Hypothalamus (tissue), 51 donors: ENCODE measurements around the gene NR4A1.

ENCODE experiments used
- DNase-seq, 51 donors: peaks; one replicate each; lab custom pipeline; 2025; lab: John Stamatoyannopoulos, UW

NR4A1 gene

DNA sequence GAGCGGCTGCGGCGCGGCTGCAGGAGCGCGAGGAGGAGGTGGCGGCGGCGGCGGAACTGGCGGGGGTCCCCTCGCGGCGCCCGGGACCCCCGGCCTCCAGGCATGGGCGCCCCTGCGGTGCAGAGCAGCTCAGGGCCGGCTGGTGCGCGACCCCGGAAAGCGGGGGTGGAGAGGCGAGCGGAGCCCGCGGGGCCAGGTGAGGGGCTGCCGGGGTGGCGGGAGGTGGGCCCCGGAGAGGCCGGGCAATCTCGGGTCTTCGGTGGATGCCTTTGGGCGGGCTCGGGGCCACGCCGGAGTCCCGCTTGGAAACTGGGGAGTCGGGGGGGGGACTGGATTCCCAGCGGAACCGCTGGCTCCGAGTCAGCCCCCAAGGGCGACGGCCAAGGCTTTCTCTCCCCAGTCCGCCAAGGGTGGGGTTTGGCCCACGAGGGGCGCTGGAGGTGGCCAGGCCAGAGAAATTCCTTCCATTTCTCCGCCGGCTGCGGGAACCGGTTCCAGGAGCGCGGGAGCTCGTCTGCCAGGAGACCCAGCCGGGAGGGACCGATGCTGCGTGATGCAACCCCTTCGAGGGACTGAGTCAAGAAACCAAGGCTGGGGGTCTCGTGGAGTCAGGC lies 13.9 kb upstream of the NR4A1 start:
- DNase-seq, result peak in 16 of 51 donors; percentile 16 to 65 (median 35)

DNA sequence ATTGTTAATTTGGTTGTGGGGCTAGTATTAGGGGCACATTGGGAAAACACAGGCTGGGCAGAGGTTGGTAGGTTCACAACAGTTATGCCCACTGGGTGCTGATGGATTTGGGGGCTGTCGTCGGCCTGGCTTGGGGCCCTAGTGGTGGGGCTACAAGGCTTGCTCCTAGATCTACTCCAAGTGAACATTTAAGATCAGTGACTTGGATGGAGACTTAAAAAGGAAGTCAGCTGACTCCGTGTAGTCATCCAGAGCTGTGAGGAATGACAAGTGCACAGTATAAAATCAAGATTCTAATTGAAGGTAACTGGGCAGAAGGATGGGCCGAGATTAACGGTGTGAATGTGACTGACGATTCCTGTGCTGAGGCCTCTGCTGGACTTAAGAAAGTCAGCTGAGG lies 12.8 kb upstream of the NR4A1 start:
- DNase-seq, result no peak

DNA sequence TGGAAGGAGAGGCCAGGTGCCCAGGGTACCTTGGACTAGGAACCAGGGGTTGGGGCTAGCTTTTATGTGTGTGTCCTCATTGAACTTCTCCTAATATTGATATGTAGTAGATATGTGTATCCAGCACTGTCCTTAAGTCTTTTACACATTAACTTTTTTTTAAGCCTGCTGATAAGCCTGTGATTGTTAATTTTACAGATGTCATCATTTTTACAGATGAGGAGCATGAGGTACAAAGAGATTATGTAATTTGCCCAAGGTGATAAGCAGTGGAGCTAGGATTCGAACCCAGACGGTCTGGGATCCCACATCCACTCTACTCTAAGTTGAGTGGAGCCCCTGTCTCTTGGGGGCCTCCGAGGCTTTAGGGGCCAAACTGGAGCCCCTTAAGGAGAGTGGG lies 10.2 kb upstream of the NR4A1 start:
- no peak for DNase-seq

- peak in 7 of 51 donors; percentile 11 to 41 (median 24) for DNase-seq
These were observed 9.5 kb upstream of the NR4A1 start for GRCh38 chr12:52041695-52042123.

GRCh38 chr12:52042706-52043385 lies 8.4 kb upstream of the NR4A1 start:
- DNase-seq, result no peak

DNA sequence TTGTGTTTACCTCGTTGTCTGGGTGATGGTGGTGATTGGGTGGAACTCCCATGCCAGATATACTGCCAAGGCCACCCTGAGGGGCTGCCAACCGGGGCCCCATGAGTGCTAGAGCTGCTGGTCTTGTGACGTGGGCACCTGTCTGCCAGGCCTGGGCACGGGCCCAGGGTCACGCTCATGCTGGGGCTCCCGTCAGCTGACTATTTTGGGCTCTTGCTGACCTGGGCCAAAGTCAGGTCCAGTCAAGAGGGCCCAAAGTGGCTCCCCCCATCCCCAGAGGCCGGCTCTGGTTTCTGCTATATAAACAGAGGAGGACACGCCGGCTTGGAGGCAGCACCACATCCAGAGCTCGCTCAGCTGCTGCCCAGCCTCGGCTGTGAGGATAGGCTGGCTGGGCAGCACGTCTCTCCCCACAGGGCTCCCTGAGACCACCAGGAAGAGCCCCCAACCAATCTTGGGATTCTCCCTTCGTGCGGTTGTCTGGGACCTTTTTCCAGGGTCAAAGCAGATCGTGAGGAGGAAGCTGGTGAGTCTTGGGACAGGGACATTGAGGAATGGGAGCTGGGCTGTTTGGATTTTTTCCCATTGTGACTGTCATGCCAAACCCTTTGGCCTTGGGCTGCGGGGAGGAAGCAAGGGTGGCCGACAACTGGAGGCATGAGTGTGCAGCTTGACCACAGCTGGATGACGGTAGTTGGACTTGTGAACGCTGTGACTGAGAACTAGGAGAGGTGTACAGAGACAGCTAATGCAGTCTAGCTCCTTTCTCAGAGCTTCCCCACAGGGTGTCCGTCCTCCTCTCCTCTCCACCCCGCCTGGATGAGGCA lies 7.6 kb upstream of the NR4A1 start:
- peak in 7 of 51 donors; percentile 17 to 52 (median 41) for DNase-seq

- DNase-seq, result peak in 35 of 51 donors; percentile 22 to 86 (median 61)
These were observed 6.8 kb upstream of the NR4A1 start for GRCh38 chr12:52044292-52044983.

DNA sequence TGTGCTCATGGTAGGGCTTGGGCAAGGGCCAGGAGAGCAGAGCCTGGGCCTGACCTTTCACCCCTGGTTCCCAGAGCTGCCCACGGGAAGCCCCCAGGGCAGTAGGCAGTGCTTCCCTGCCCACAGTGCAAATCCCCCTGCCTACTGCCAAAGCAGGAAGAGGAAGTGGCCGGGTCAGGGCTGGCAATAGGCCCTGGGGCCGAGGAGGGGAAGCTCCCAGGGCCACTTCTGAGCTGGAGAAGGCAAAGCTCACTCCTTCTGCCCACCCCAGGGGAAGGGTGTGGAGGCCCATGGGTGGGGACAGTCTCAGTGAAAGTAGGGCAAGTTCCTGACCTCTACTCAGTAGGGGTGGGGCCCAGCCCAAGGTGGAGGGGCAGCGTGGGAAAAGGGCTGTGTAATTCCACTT lies 5.4 kb upstream of the NR4A1 start:
- DNase-seq, result peak in 4 of 51 donors; percentile 11 to 47 (median 22)

GRCh38 chr12:52046859-52047258 lies 4.4 kb upstream of the NR4A1 start:
- no peak for DNase-seq

- DNase-seq, result no peak
These were observed 2.0 kb upstream of the NR4A1 start for GRCh38 chr12:52049286-52049685.

DNA sequence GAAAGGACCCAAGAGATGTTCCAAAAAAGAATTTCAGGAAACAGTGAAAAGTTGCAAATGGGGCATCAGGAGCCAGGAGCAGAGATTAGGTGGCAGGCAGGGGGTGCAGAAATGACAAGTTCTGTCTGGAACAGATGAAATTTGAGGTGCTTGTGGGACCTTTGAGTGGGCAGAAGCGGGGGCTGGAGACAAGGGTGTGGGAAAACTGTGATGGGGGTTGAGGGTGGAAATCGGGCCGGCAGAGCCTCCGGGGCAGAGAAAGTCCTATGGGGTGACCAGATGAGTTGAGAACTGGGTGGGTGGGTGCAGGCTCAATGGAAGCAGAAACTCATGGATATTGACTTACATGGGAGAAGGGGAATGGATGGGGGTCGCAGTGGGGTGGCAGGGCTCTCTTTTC lies 1.6 kb upstream of the NR4A1 start:
- DNase-seq, result no peak

- DNase-seq, result no peak
These were observed 1.0 kb upstream of the NR4A1 start for GRCh38 chr12:52050116-52050757.

DNA sequence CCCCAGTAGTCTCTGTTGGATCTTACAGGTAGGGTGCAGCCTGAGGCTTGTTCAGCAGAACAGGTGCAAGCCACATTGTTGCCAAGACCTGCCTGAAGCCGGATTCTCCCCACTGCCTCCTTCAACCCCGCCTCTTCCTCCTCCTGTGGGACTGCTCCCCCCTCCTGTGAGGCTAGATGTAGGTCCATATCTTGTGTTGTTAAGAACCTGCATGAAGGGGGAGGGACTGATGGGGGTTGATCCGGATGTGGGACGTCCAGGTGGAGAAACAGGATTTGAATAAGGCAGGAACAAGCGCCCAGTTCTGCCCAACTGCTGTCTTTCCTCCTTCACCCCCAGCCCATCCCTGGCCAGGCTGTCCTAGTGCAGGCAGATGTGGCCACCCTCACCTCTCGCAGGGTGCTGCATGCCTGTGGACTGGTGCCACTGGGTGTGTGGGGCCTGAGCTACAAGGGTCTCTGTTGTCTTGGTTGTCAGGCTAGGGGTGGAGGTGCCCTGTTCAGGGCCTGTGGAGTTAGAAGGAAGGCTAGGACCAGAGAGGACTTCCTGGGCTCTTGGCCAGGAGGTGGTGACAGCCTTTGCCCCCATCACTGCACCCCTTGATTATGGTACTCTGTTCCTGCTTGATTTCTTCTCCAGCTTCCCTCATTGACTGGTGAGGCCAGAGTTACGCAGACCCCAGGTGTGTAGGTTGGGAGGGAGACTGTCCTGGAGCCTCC lies 1.4 kb downstream of the NR4A1 start:
- peak in 1 of 51 donors; percentile 43 for DNase-seq

DNA sequence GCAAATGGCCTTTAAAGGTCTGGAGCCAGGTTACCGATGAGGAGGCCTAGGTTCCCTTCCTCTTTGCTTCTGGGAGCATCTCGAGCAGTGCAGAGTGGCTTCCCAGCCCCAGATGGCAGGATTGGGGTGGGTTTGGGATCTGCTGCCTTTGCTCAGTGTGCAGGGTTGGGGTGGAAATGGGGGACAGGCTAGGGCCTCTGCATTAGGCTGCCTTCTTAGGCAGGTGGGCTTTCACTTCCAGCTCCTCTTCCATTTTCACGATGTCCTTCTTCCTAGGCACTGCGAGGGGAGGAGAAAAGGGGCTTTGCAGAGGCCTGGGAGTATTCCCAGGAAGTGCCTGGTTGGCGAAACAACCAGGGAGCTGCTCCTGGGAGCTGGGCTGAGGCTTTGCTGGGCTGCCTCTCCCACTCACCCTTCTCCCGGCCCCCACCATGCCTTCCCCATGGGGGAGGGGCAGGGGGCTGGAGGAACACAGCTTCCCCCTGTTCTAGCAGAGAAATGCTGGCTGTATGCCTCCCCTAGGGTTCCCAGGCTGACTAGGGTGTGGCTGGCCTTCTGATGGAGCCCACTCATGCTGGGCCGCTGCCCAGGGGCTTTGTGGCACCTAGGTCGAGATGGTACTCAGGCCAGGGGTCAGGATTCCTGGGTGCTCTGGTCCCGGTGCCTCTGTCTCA lies 2.4 kb downstream of the NR4A1 start:
- DNase-seq, result peak in 4 of 51 donors; percentile 24 to 67 (median 38)

DNA sequence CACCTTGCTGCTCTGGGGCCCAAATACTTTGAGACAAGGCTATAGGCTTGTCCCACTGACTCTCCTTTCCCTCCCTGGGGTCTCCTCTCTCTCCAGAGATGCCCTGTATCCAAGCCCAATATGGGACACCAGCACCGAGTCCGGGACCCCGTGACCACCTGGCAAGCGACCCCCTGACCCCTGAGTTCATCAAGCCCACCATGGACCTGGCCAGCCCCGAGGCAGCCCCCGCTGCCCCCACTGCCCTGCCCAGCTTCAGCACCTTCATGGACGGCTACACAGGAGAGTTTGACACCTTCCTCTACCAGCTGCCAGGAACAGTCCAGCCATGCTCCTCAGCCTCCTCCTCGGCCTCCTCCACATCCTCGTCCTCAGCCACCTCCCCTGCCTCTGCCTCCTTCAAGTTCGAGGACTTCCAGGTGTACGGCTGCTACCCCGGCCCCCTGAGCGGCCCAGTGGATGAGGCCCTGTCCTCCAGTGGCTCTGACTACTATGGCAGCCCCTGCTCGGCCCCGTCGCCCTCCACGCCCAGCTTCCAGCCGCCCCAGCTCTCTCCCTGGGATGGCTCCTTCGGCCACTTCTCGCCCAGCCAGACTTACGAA lies 3.1 kb downstream of the NR4A1 start:
- peak in 7 of 51 donors; percentile 34 to 67 (median 55) for DNase-seq

DNA sequence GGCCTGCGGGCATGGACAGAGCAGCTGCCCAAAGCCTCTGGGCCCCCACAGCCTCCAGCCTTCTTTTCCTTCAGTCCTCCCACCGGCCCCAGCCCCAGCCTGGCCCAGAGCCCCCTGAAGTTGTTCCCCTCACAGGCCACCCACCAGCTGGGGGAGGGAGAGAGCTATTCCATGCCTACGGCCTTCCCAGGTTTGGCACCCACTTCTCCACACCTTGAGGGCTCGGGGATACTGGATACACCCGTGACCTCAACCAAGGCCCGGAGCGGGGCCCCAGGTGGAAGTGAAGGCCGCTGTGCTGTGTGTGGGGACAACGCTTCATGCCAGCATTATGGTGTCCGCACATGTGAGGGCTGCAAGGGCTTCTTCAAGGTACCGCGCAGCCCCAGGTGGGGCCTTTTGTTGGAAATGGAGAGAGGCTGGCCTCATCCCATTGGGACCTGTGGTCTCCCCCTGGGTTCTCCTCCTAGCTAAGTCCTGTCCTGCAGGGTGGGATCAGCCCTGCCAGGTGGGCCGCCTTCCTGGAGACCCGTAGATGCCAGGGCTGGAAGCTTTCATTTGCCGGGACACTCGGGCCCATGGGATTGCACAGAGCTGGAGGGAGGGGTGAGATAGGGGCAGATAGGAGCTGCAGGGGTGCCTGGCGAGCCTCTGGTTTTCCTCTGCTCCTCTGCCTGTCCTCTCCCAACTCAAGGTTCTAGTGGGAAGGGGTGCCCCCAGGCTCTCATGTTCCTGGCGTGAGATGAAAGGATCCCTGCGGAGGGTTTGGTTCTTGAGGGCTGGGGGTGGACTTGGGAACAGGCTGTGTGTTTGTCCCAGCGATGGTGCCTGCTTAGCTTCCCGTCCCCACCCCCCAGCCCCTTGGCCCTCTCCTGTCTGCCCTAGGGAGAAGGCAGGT lies 3.8 kb downstream of the NR4A1 start:
- DNase-seq, result peak in 7 of 51 donors; percentile 36 to 74 (median 49)
